Suppressor macrophage (primary cell): ENCODE results near the gene IMPA2.
A peak's percentile ranks its signal among the peaks of the same experiment; 100 is the strongest.

Source experiments
- DNase-seq, 4 experiments: peaks; one replicate each; pipeline ENCODE4 v3.0.0-alpha.2; 2020 to 2022

The IMPA2 gene

DNA sequence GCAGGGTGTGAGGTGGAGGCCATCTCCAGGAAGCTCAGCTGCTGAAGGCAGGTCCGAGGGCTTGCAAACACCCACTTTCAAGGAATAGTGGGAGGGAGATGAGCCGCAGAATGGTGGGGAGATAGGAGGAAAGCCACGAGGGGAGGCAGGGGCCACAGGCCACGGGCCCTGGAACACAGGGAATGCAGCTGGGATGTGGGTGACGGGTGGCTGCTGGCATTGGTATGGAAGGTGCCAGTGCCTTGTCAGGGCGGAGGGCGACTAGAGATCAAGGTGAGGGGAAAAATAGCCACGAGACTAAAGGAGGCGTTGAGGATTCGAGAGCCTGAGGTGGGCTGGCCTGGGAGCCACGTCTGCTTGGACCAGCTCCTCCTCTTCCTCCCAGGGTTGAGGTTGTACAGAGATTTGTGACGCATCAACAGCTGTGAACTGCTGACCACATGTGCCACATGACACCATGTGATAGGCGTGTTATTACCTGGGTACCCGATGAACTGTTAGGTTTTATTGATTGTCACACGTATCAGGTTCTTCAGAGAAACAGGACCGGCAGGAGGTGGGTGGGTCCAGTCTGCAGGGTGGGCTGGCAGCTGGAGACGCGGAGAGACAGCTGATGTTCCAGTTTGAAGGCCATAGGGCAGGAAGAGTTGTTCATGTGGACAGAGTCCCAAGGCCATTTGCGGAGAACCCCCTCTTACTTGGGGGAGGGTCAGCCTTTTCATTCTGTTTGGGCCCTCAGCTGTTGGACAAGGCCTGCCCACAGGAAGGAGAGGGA lies 9.9 kb downstream of the IMPA2 start:
- no peak for DNase-seq

DNA sequence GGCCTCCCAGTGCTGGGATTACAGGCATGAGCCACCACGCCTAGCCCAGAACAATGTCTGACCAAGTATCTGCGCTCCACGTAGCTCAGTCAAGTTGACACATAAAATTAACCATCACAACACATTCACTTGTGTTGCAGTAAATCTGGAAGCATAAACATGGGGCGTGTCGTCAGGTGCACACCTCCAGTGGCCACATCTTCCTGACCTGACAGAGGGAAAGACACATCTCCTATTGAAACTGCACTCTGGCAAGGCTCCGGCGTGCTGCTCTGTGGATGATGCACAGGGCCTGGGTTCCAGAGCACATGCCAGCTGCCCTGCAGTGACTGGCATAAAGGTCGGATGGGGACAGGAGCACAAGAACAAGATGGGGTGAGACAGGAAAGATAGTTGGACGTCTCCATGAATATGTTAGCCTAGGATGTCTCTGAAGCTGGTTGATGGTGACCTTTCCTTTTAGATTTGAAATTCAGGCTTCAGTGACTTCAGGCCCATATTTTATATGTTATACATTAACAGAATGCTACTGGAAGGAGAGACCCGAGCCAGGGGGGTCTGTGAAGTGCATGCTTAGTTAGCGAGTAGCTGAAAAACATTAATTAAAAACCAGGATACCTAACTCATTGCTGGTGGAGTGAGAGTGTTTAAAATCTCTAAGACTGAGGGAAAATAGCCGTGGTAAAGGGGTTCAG lies 10.9 kb downstream of the IMPA2 start:
- DNase-seq = no peak

DNA sequence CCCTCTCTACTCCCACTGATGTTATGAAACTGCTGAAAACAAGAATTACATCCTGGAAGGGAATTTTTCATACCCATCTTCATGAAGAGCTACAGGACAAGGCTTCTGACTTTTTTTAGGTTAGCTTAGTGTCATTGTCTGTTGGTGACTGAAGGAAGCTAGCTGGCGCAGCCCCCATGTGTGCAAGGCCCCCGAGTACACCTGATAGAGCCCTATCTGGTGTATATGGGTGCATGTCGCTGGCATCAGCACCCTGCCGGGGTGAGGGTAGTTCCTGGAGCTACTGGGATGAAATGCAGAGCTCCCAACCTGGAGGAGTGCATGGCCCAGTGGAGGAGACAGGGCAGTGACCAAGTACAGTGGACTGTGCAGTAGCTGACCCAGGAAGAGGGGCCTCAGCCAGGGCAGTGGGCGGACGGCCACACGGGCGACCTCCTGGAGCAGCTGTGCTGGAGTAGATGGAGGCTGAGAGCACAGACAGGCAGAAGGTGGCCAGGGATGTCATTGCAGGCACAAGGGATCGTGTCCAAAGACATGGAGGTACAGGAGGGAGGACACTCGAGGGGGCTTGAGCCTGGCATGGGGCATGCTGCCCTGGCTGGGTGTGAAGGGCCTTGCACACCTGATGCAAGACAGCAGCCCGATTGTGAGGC lies 12.1 kb downstream of the IMPA2 start:
- no peak for DNase-seq

- peak in 3 of 4 experiments; percentile 14 to 51 (median 18) for DNase-seq
Observed at GRCh38 chr18:11994336-11994702, 13.0 kb downstream of the IMPA2 start.

- DNase-seq = peak in 3 of 4 experiments; percentile 12 to 52 (median 20)
Observed at GRCh38 chr18:11994703-11995444, 13.6 kb downstream of the IMPA2 start.

DNA sequence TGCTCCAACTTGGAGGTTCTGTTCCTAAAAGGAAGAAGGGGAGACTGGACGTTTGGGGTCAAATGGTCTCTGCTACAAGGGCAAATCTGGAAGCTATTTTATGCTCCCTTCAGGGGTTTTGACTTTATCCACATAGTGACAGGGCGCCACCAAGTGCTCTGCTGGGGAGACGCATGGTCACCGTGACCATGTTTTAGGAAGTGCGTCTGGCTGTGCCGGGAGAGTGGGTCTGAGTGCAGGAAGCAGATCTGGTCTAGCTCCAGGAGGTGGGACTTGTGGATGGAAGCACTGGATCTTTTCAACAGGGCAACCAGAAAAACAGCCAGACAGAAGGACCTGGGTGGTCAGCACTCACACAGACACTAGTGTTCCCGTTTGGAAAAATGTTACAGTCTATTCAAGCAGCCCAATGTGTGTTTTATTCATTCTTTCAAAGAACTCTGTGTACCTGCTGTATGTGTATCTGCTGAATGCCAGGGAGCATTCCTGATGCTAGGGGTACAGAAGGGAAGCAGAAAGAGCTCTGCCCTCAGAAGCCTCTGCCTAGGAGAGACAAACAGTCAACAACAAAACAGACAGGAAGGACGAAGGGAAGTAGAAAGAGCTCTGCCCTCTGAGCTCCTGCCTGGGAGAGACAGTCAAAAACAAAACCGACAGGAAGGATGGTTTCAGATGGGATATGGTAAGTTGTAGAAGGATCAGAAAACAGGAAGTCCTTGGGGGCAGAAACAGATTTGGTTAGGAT lies 14.3 kb downstream of the IMPA2 start:
- DNase-seq = peak; percentile 81 to 91 (median 88)

- DNase-seq = no peak
Observed at GRCh38 chr18:11996190-11996754, 15.0 kb downstream of the IMPA2 start.

DNA sequence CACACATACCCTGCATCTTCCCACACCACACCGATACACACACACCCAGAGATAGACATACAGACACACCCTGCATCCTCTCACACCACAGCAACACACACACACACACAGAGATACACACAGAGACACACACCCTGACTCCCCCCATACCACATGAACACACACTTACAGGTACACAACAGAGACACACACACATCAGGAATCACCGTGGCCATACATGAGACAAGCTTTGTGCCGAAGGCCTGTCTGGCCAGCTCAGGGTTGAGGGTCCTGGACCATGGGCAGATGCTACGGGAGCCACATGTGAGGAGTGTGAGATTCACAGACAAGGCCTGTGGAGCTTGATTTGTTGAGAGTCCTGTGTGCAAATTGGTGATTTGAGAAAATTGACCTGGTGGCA lies 15.6 kb downstream of the IMPA2 start:
- DNase-seq = no peak

GRCh38 chr18:11997466-11997865 lies 16.2 kb downstream of the IMPA2 start:
- no peak for DNase-seq

GRCh38 chr18:11998193-11998592 lies 16.9 kb downstream of the IMPA2 start:
- no peak for DNase-seq

DNA sequence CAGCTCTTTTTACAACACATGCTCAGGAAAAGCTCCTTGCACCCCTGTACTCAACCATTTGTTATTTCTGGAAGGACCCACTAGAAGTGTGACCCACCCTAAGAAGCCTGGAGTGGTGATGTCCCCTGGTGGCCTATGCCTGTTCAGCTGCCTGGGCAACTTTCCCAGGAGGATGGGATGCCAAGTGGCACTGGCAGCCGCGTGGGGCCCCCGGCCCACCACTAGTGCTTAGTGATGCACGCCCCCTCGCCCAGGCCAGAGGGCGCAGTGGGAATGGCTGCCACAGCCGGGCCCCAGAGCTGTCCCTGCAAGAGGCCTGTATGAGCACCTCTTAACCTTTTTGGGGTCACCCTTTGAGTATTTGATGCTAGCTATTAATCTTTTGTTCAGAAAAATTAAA lies 18.1 kb downstream of the IMPA2 start:
- no peak for DNase-seq

- no peak for DNase-seq
Observed at GRCh38 chr18:12000072-12000659, 18.9 kb downstream of the IMPA2 start.

GRCh38 chr18:12001421-12001820 lies 20.1 kb downstream of the IMPA2 start:
- DNase-seq = no peak

GRCh38 chr18:12003894-12004293 lies 22.6 kb downstream of the IMPA2 start:
- no peak for DNase-seq

DNA sequence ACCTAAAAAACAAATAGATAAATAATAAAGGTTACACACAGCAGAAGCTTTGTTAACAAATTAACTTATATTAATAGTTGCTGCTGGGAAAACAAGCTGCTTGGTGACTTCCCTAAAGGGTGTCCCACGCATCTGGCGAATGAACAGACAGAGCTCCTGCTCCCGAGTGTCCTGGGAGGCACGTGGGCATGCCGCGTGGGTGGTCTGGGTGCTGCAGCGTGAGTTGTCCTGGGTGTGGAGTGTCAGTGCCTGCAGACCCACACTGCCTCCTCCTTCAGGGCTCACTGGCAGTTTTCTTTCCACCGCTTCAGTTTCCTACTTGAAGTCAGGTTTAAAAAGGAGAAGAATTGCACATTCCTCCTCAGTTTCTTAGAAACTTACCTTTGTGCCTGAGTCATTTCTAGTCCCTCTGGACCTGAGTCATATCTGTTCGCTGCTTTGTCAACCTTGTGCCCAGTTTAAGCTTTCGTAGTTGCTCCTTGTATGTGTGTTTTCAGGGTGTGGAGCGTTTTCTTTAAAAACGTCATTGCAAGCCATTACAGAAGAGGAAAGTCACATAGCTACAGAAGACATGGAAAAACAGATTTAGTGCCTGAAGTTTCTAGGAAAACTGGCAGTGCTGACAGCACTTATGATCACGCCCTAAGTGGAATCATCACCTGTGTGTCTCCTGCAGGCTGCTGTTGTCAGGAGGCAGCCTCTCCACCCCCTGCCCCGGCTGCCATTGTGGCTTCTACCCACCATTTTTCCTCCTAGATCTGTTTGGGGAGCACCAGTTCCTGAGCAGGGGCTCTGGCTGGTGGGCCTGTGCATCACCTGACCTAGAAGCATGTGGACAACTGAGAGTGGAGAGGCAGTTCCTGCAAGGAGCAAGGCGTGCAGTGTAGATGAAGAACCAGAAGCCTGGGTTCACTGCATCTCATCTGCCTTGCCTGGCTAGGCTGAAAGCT lies 24.5 kb downstream of the IMPA2 start:
- DNase-seq = peak; percentile 22 to 78 (median 52)

- DNase-seq = no peak
Observed at GRCh38 chr18:12006488-12006840, 25.2 kb downstream of the IMPA2 start.

DNA sequence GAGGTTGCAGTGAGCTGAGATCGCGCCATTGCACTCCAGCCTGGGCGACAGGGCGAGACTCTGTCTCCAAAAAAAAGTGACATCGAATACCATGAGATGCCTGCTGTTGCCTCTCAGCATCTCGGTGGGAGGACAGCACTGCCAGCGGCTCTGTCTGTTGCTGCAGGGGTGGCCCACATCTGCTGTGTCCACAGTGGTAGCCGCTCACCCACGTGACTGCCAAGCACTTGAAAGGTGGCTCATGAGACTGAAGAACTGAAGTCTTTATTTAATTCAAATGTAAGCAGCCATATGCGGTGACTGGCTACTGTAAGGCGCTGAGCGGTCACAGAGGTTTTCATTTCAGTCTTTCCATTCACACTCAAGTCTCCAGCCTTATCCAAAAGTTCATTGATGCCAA lies 25.8 kb downstream of the IMPA2 start:
- no peak for DNase-seq

GRCh38 chr18:12008181-12008767 lies 27.0 kb downstream of the IMPA2 start:
- no peak for DNase-seq

- DNase-seq = no peak
Observed at GRCh38 chr18:12008842-12009580, 27.7 kb downstream of the IMPA2 start.
